Measurements from ENCODE around the gene MIPOL1. TPM values are rescaled to one million over a fixed set of nuclear protein-coding genes. Genes with fewer than 3 reads are reported as not detected.

The MIPOL1 gene
- total and polyA plus RNA-seq, 4 donors: 0.51 to 6.6 (median 1.9) TPM

- Histone ChIP-seq H3K27ac (ENCODE audit: low read depth in 1 of 2, low read length in 2 of 2) (no peak overlapping the region), H3K4me3 (ENCODE audit: low read depth in 1 of 3, low read length in 3 of 3) (no peak overlapping the region), H3K4me1 (ENCODE audit: control insufficient read depth in 4 of 4, insufficient read depth in 4 of 4, low read length in 3 of 4) (peaks cover 2 to 19% (median 18%) of the 10 kb centered on the region in 4 donors), H3K27me3 (ENCODE audit: control insufficient read depth in 4 of 4, insufficient read depth in 4 of 4, low read length in 3 of 4) (no peaks in the 10 kb centered on the region), H3K9ac (ENCODE audit: low read depth in 1 of 2, low read length in 2 of 2) (no peak overlapping the region), H3K9me3 (ENCODE audit: control insufficient read depth in 4 of 4, low read length in 3 of 4) (no peaks in the 10 kb centered on the region), H3K36me3 (ENCODE audit: control insufficient read depth in 4 of 4, insufficient read depth in 3 of 4, low read depth in 1 of 4, low read length in 3 of 4) (no peaks in the 10 kb centered on the region)
- TF ChIP-seq CTCF (IDR thresholded peaks at IDR 0.05; ENCODE audit: low read depth, low read length, missing input control) (peak; percentile 88), EGR1 (IDR thresholded peaks at IDR 0.05; ENCODE audit: low read depth in 2 of 2) (no peak), GABPA (IDR thresholded peaks at IDR 0.05 in 1 of 2, conservative IDR thresholded peaks at IDR 0.05 in 1 of 2) (no peak), MAX (IDR thresholded peaks at IDR 0.05) (no peak), TAF1 (conservative IDR thresholded peaks at IDR 0.05) (peak; percentile 27), YY1 (IDR thresholded peaks at IDR 0.05) (no peak), RAD21 (IDR thresholded peaks at IDR 0.05) (peak; percentile 91)
- DNase-seq (ENCODE audit: low spot score): no peak
Measured at GRCh38 chr14:37246427-37246829, 48.7 kb downstream of the MIPOL1 start.

- Histone ChIP-seq H3K27ac (ENCODE audit: low read depth in 1 of 2, low read length in 2 of 2) (peak overlapping the region; percentile 9 to 32), H3K36me3 (ENCODE audit: control insufficient read depth in 4 of 4, insufficient read depth in 3 of 4, low read depth in 1 of 4, low read length in 3 of 4) (no peaks in the 10 kb centered on the region), H3K9ac (ENCODE audit: low read depth in 1 of 2, low read length in 2 of 2) (no peak overlapping the region), H3K4me3 (ENCODE audit: low read depth in 1 of 3, low read length in 3 of 3) (no peak overlapping the region), H3K27me3 (ENCODE audit: control insufficient read depth in 4 of 4, insufficient read depth in 4 of 4, low read length in 3 of 4) (no peaks in the 10 kb centered on the region), H3K9me3 (ENCODE audit: control insufficient read depth in 4 of 4, low read length in 3 of 4) (no peaks in the 10 kb centered on the region), H3K4me1 (ENCODE audit: control insufficient read depth in 4 of 4, insufficient read depth in 4 of 4, low read length in 3 of 4) (peaks cover 2 to 25% (median 22%) of the 10 kb centered on the region in 4 donors)
- WGBS: 69% methylated on average over 3 of the region's 3 CpGs
- no peak for DNase-seq (ENCODE audit: low spot score)
- no peak for TF ChIP-seq HNF4G (IDR thresholded peaks at IDR 0.05)
- no peak for TF ChIP-seq NR2F2 (IDR thresholded peaks at IDR 0.05)
- TF ChIP-seq GABPA (IDR thresholded peaks at IDR 0.05 in 1 of 2, conservative IDR thresholded peaks at IDR 0.05 in 1 of 2): no peak
- peak; percentile 49 for TF ChIP-seq YY1 (IDR thresholded peaks at IDR 0.05)
- TF ChIP-seq ZBTB33 (IDR thresholded peaks at IDR 0.05): no peak
- TF ChIP-seq HNF4A (conservative IDR thresholded peaks at IDR 0.05): peak; percentile 41 to 45
- TF ChIP-seq FOXA1 (IDR thresholded peaks at IDR 0.05): no peak
- peak in 1 of 2 donors; percentile 37 for TF ChIP-seq RXRA (IDR thresholded peaks at IDR 0.05)
- TF ChIP-seq TAF1 (conservative IDR thresholded peaks at IDR 0.05): no peak
- peak; percentile 24 to 40 for TF ChIP-seq RAD21 (IDR thresholded peaks at IDR 0.05)
- TF ChIP-seq FOXA2 (IDR thresholded peaks at IDR 0.05): no peak
- TF ChIP-seq EGR1 (IDR thresholded peaks at IDR 0.05; ENCODE audit: low read depth in 2 of 2): no peak
Measured at GRCh38 chr14:37247791-37248461, 50.2 kb downstream of the MIPOL1 start.

DNA sequence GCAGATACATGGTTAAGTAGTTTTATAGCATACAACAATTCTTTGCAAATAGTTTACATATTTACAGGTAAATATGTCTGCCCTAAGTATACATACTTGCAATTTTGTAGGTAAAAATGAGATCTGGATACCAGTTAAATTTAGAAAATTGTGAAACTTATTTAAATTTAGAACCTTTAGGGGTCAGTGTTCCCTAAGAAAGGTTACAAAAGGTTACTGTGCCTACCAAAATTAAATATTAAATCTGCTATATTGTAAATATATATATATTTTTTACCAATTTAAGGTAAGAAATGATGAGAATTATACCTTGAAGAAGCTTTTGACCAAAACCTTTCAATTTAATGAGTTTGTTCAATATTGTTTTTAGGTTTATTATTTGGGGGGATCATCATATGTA, 54.0 kb downstream of the MIPOL1 start:
- Histone ChIP-seq H3K27ac (ENCODE audit: low read depth in 1 of 2, low read length in 2 of 2) (no peak overlapping the region), H3K4me1 (ENCODE audit: control insufficient read depth in 4 of 4, insufficient read depth in 4 of 4, low read length in 3 of 4) (peaks cover 2 to 22% (median 17%) of the 10 kb centered on the region in 4 donors), H3K36me3 (ENCODE audit: control insufficient read depth in 4 of 4, insufficient read depth in 3 of 4, low read depth in 1 of 4, low read length in 3 of 4) (no peaks in the 10 kb centered on the region), H3K27me3 (ENCODE audit: control insufficient read depth in 4 of 4, insufficient read depth in 4 of 4, low read length in 3 of 4) (no peaks in the 10 kb centered on the region), H3K9me3 (ENCODE audit: control insufficient read depth in 4 of 4, low read length in 3 of 4) (no peaks in the 10 kb centered on the region), H3K4me3 (ENCODE audit: low read depth in 1 of 3, low read length in 3 of 3) (no peak overlapping the region), H3K9ac (ENCODE audit: low read depth in 1 of 2, low read length in 2 of 2) (no peak overlapping the region)
- TF ChIP-seq YY1 (IDR thresholded peaks at IDR 0.05) (no peak), RAD21 (IDR thresholded peaks at IDR 0.05) (peak; percentile 46 to 65), JUND (IDR thresholded peaks at IDR 0.05) (no peak), RXRA (IDR thresholded peaks at IDR 0.05) (peak; percentile 8 to 68)
- no peak for DNase-seq (ENCODE audit: low spot score)
